Vagina (tissue), 2 donors: ENCODE results near the gene SPATA12.

Experiments used
- CTCF ChIP-seq, 3 experiments: fragments of 450-650 bp in 2 of 3; fragments of 200-600 bp in 1 of 3; sonication (generic) in 1 of 3; IDR thresholded peaks; one replicate each; pipeline ENCODE4 v1.5.1; 2017 to 2019; ENCODE audit warnings: antibody characterized with exemption in 3 of 3, mild to moderate bottlenecking in 2 of 3, moderate library complexity in 2 of 3
- POLR2A ChIP-seq, 2 donors: fragments of 450-650 bp; IDR thresholded peaks; one replicate each; pipeline ENCODE4 v1.6.1; 2017; ENCODE audit warnings: antibody characterized with exemption in 2 of 2, mild to moderate bottlenecking in 2 of 2, moderate library complexity in 2 of 2

- TF ChIP-seq POLR2A (IDR thresholded peaks at IDR 0.05): no peak
- TF ChIP-seq CTCF (IDR thresholded peaks at IDR 0.05): no peak
Observed at GRCh38 chr3:57109437-57110199, 49.2 kb downstream of the SPATA12 start.
